Amygdala (tissue), 56 donors: ENCODE results near the gene ESR2.
"Not testable (repeated sequence)": the region's sequence is repeated elsewhere in the genome, so short reads cannot be mapped to it uniquely, and the experiment has no call there.

Experiments
- DNase-seq, 56 donors: peaks; one replicate each; lab custom pipeline; 2025; lab: John Stamatoyannopoulos, UW

Gene ESR2

DNA sequence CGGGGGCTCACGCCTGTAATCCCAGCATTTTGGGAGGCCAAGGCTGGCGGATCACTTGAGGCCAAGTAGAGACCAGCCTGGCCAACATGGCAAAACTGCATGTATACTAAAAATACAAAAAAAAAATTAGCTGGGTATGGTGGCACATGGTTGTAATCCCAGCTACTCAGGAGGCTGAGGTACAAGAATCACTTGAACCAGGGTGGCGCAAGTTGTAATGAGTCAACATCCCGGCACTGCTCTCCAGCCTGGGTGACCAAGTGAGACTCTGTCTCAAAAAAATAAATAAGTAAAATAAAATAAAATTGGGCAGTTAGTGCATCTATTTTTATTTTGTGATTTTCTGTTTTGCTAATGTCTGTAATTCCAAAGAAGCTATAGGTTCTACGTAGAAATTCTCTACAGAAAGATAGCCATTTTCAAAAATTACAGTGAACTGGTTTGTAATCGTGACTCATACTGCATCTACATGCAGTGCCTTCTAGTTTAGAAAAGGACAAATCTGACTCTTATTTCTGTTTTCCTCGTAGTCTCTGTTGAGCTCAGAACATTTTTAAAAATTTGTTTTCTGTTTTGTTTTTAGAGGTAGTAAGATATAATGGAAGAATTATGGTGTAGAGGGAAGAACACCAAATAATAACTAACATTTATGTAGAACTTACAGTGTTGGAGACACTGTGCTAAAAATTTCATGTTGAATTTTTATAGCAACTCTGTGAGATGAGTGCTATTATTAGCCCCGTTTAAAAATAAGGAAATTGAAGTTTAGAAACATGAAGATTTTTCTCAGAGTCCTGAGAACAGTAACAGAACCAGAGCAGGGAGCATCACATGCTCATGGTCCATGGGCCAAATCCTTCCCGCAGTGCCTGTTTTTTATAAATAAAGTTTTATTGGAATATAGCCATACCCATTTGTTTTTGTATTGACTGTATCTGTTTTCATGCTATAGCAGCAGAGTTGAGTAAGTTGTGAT is 240.2 kb downstream of the ESR2 start:
- no peak for DNase-seq

DNA sequence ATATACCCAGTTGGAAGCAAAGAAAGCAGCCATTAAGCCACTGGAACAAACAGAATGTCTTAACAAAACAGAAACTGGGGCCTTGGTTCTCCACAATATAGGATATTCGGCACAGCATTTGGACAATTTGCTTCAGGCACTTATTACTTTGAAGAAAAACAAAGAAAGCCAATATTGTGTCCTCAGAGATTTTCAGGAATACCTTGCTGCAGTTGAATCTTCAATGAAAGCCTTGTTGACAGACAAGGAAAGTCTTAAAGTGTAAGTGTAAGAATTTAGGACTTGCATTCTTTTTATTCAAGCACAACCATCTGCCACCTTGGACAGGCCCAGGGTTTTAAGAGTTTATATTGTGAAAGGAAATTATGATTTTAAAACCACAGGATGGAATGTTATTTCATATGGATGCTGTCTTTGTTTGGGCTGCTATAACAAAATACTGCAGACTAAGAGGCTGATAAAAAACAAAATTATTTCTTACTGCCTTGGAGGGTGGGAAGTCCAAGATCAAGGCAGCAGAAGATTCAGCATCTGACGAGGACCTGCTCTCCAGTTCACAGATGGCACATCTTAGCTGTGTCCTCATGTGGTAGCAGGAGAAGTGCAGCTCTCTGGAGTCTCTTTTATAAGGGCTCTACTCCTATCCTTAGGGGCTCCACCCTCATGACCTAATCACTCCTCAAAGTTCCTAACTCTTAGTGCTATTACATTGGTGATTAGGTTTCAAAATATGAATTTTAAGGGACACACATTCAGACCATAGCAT is 244.4 kb downstream of the ESR2 start:
- DNase-seq = no peak

DNA sequence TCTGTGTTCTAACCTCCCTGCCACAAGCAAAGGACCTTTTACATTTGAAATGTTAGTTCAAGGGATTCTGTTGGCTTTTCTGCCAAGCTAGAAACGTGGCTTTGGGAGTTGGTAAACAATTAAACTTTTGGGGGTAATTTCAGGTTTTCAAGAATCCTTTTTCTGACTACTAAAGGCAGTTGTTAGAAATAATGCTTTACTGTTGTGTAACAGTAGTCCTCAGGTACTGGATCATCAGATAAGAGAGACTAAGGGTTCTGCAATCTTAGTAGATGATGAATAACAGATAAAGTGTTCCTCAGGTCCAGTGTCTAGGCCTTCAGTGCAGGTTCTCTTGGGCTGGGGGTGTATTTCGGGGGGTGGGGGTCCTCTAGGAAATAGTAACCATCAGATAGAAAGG is 249.1 kb downstream of the ESR2 start:
- no peak for DNase-seq

DNA sequence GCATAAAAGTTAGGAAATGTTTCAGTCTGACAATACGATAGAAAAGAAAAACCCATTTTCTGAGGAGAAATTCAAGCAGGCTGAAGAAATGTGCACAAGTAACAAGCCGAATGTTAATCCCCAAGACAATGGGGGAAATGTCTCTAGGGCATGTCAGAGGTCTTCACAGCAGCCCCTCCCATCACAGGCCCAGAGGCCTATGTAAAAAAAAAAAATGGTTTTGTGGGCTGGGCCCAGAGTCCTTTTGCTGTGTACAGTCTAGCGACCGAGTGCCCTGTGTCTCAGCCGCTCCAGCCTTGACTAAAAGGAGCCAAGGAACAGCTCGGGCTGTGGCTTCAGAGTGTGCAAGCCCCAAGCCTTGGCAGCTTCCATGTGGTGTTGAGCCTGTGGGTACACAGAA is 250.9 kb downstream of the ESR2 start:
- not testable (repeated sequence) for DNase-seq

DNA sequence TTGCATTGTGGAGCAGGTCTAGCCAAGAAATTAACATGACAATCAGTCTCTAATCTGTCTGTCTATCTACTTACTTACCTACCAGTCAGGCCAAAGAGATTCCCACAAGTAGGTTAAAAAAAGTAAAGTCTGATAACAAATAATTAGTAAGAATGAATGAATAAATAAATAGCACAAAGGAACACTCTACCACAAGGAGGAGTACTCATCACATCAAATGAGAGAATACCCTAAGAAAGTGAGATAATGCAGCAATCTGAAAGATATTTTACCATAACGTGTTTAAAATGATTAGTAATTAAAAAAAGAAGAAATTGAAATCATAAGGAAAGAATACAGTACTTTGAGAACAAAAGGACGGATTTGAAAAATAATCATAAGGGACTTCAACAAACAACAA is 254.1 kb downstream of the ESR2 start:
- DNase-seq = no peak

DNA sequence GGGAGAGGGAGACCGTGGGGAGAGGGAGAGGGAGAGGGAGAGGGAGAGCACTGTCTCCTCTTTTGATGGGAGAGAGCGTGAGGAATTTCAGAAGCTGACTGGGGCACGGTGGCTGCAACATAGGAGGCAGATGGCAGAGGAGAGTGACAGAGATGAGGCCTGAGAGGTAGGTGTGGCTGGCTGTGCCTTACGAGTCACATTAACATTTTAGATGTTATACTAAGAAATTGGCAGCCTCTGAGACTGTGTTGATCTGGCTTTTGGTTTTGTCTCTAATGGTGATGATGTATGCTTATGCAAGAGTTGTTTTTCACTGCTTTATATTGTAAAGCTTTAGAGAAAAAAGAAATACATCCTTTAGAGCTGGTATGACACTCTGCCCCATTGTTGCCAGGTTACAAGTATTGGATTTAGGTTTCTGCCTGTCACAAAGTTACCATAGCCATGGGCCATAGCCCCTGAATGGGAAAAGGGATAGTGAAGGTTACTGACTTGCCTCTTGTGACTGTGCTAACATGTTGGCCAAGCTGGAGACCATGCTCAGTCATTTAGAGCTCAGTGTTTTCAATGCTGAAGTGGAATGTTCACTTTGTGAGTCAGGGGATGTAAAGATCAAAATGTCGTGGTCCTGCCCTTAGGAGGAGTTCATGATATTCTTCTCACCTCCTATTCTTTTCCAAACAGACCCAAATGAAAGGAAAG is 255.2 kb downstream of the ESR2 start:
- DNase-seq = no peak

DNA sequence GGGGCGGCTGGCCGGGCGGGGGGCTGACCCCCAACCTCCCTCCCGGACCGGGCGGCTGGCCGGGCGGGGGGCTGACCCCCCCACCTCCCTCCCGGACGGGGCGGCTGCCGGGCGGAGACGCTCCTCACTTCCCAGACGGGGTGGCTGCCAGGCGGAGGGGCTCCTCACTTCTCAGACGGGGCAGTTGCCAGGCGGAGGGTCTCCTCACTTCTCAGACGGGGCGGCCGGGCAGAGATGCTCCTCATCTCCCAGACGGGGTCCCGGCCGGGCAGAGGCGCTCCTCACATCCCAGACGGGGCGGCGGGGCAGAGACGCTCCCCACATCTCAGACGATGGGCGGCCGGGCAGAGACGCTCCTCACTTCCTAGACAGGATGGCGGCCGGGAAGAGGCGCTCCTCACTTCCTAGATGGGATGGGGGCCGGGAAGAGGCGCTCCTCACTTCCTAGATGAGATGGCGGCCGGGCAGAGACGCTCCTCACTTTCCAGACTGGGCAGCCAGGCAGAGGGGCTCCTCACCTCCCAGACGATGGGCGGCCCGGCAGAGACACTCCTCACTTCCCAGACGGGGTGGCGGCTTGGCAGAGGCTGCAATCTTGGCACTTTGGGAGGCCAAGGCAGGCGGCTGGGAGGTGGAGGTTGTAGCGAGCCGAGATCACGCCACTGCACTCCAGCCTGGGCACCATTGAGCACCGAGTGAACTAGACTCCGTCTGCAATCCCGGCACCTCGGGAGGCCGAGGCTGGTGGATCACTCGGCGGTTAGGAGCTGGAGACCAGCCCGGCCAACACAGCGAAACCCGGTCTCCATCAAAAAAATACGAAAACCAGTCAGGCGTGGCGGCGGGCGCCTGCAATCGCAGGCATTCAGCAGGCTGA is 256.1 kb downstream of the ESR2 start:
- DNase-seq = not testable (repeated sequence)

DNA sequence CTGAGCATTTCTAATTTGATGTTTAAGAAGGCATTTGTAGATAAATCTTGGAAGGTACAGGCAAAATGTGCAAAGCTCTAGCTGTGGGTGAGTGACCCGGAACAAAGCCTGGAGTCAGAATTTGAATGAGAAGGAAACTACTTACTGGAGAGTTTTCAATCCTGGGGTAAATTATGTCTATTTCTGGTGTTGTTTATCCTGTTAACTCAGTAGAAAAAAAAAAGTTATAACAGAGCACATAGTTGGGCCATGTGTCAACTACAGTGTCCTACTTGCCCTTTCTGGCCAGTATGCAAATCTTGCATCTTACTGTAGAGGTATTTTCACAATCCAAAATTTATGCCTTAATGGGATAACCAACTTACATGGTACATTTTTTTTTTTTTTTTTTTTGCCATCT is 259.0 kb downstream of the ESR2 start:
- DNase-seq = no peak
